ENCODE data around the gene TM2D1. TPM values are rescaled to one million over a fixed set of nuclear protein-coding genes. Genes with fewer than 3 reads are reported as not detected.

Gene TM2D1
- total and polyA plus RNA-seq, 9 of the 15 experiments (the other 6 are each of a cell fraction or from before 2014, with no cell fraction given) = 24.5 to 65.2 (median 47.7) TPM

- no TSS peak for BruUV-seq (replicated peaks)
- no peaks in the 10 kb centered on the region for H4K20me1 ChIP-seq (replicated peaks; ENCODE audit: control insufficient read depth, insufficient read depth, low read length)
- no peak for TF ChIP-seq HOXB6 (CRISPR knock-in tag; IDR thresholded peaks at IDR 0.05; ENCODE audit: borderline replicate concordance)
- no peak for TF ChIP-seq ZSCAN32 (CRISPR knock-in tag; IDR thresholded peaks at IDR 0.05)
- TF ChIP-seq RBM17 (IDR thresholded peaks at IDR 0.05; ENCODE audit: borderline replicate concordance, low read depth, low read length) = no peak
- TF ChIP-seq RCOR1 (IDR thresholded peaks at IDR 0.05; ENCODE audit: borderline replicate concordance in 1 of 2, low read depth in 2 of 2, low read length in 2 of 2) = no peak
- no peak for TF ChIP-seq MEF2D (tag; conservative IDR thresholded peaks at IDR 0.05; ENCODE audit: low read depth)
- H3K9me3 ChIP-seq (replicated peaks; ENCODE audit: control insufficient read depth, insufficient read depth, low read depth, low read length) = no peaks in the 10 kb centered on the region
- intact Hi-C loops (cut with micrococcal nuclease) (no loop called here), in situ Hi-C loops (cut with MboI) (no loop called here)
- no peak overlapping the region for H3K27ac ChIP-seq (ENCODE audit: extremely low read depth, low read depth, low read length)
- FAIRE-seq (no peak), DNase-seq (ENCODE audit: extremely low read depth in 1 of 4, low spot score in 3 of 4) (no peak), ATAC-seq (no peak)
- H3K79me2 ChIP-seq (ENCODE audit: control insufficient read depth, insufficient read depth, low read length) = no peaks in the 10 kb centered on the region
- no peak overlapping the region for H3K9ac ChIP-seq (ENCODE audit: insufficient read depth in 1 of 2, low read depth in 2 of 2, low read length in 2 of 2)
- no peaks in the 10 kb centered on the region for H3K36me3 ChIP-seq (ENCODE audit: control insufficient read depth, insufficient read depth, low read length)
- POLR2A ChIA-PET = interaction anchor here (1.9 kb wide), 1 partner anchor 12 kb away, joined by 6 read pairs; no protein-coding TSS in a partner anchor
- peaks cover 0 to 8% of the 10 kb centered on the region in 2 experiments; a peak in 1 of 5 replicates for H3K4me1 ChIP-seq (replicated peaks in 1 of 2; ENCODE audit: control insufficient read depth in 2 of 2, insufficient read depth in 2 of 2, low read length in 2 of 2)
- H3K9me1 ChIP-seq (ENCODE audit: control insufficient read depth, insufficient read depth, low read length) = no peaks in the 10 kb centered on the region
- no peak overlapping the region for H3K4me2 ChIP-seq (ENCODE audit: insufficient read depth, low read length)
- H3K27me3 ChIP-seq (ENCODE audit: control insufficient read depth in 2 of 2, insufficient read depth in 2 of 2, low read length in 2 of 2) = peaks cover 7 to 11% of the 10 kb centered on the region in 2 experiments
- H2AFZ ChIP-seq (ENCODE audit: low read depth, low read length) = no peak overlapping the region
- CTCF ChIA-PET (ENCODE audit: low intra/inter-chr PET ratio) = no interaction called here
- no peak overlapping the region for H3K4me3 ChIP-seq
- 3% methylated on average over 4 of the region's 4 CpGs for WGBS (ENCODE audit: insufficient coverage, low coverage, missing lambda C conversion rate)
Measured at GRCh38 chr1:61645476-61645875, 79.5 kb downstream of the TM2D1 start.

GRCh38 chr1:61644303-61644702 lies 80.6 kb downstream of the TM2D1 start:
- no peaks in the 10 kb centered on the region for H3K36me3 ChIP-seq (ENCODE audit: control insufficient read depth, insufficient read depth, low read length)
- H3K9me1 ChIP-seq (ENCODE audit: control insufficient read depth, insufficient read depth, low read length) = no peaks in the 10 kb centered on the region
- H3K4me1 ChIP-seq (replicated peaks in 1 of 2; ENCODE audit: control insufficient read depth in 2 of 2, insufficient read depth in 2 of 2, low read length in 2 of 2) = peaks cover 0 to 8% of the 10 kb centered on the region in 2 experiments; a peak in 1 of 5 replicates
- TF ChIP-seq ZBTB7A (IDR thresholded peaks at IDR 0.05; ENCODE audit: borderline replicate concordance, control insufficient read depth, low read depth, low read length) = no peak
- TF ChIP-seq FOXM1 (IDR thresholded peaks at IDR 0.05; ENCODE audit: low read depth) = no peak
- TF ChIP-seq FOXM1 (CRISPR knock-in tag; IDR thresholded peaks at IDR 0.05; ENCODE audit: low read depth) = no peak
- no peak for TF ChIP-seq ZNF639 (CRISPR knock-in tag; conservative IDR thresholded peaks at IDR 0.05 in 1 of 2, IDR thresholded peaks at IDR 0.05 in 1 of 2)
- FAIRE-seq (no peak), DNase-seq (ENCODE audit: extremely low read depth in 1 of 4, low spot score in 3 of 4) (no peak), ATAC-seq (no peak)
- H3K27ac ChIP-seq (ENCODE audit: extremely low read depth, low read depth, low read length) = no peak overlapping the region
- in situ Hi-C loops (cut with MboI) = no loop called here
- H3K9me3 ChIP-seq (replicated peaks; ENCODE audit: control insufficient read depth, insufficient read depth, low read depth, low read length) = no peaks in the 10 kb centered on the region
- H3K9ac ChIP-seq (ENCODE audit: insufficient read depth in 1 of 2, low read depth in 2 of 2, low read length in 2 of 2) = no peak overlapping the region
- ChIA-PET POLR2A (interaction anchor here (1.2 to 1.9 kb wide), 2 partner anchors 11 to 18 kb away, joined by 3 to 6 read pairs; no protein-coding TSS in a partner anchor), CTCF (ENCODE audit: low intra/inter-chr PET ratio) (no interaction called here)
- no peak overlapping the region for H3K4me3 ChIP-seq
- no peaks in the 10 kb centered on the region for H3K79me2 ChIP-seq (ENCODE audit: control insufficient read depth, insufficient read depth, low read length)
- H3K4me2 ChIP-seq (ENCODE audit: insufficient read depth, low read length) = no peak overlapping the region
- intact Hi-C loops (cut with micrococcal nuclease) = loop anchor here (5.0 kb wide), 2 partner anchors 57 to 667 kb away; no protein-coding TSS in a partner anchor
- no peaks in the 10 kb centered on the region for H4K20me1 ChIP-seq (replicated peaks; ENCODE audit: control insufficient read depth, insufficient read depth, low read length)
- 2% methylated on average over 4 of the region's 4 CpGs for WGBS (ENCODE audit: insufficient coverage, low coverage, missing lambda C conversion rate)
- no peak overlapping the region for H2AFZ ChIP-seq (ENCODE audit: low read depth, low read length)
- BruUV-seq (replicated peaks) = no TSS peak
- H3K27me3 ChIP-seq (ENCODE audit: control insufficient read depth in 2 of 2, insufficient read depth in 2 of 2, low read length in 2 of 2) = peaks cover 7 to 11% of the 10 kb centered on the region in 2 experiments

All from K562 (cell line).